GM12875 (cell line): Measurements from ENCODE around the gene MLPH.
A peak's percentile ranks its signal among the peaks of the same experiment; 100 is the strongest.

Experiments used
- H3K4me3 ChIP-seq: one replicate; pipeline ENCODE4 v1.5.1; 2011; ENCODE audit warnings: low read depth, low read length, control low read depth
- CTCF ChIP-seq: IDR thresholded peaks from 2 replicates; pipeline ENCODE4 v1.5.1; 2011; ENCODE audit warnings: low read depth, mild to moderate bottlenecking, control low read depth, inconsistent platforms, low read length, moderate library complexity, borderline replicate concordance; ENCODE audit not compliant: insufficient read depth

Gene MLPH

GRCh38 chr2:237575869-237576862, 89.1 kb downstream of the MLPH start:
- H3K4me3 ChIP-seq = no peak overlapping the region
- TF ChIP-seq CTCF = no peak

- no peak overlapping the region for H3K4me3 ChIP-seq
- no peak for TF ChIP-seq CTCF
Measured at GRCh38 chr2:237576974-237577373, 89.9 kb downstream of the MLPH start.

- no peak for TF ChIP-seq CTCF
- no peak overlapping the region for H3K4me3 ChIP-seq
Measured at GRCh38 chr2:237577458-237577857, 90.4 kb downstream of the MLPH start.

GRCh38 chr2:237577956-237578870, 91.2 kb downstream of the MLPH start:
- no peak overlapping the region for H3K4me3 ChIP-seq
- no peak for TF ChIP-seq CTCF

GRCh38 chr2:237581326-237581725, 94.3 kb downstream of the MLPH start:
- no peak for TF ChIP-seq CTCF
- H3K4me3 ChIP-seq = no peak overlapping the region

GRCh38 chr2:237581751-237582746, 95.0 kb downstream of the MLPH start:
- TF ChIP-seq CTCF = peak; percentile 52; the same call in 1 of the 2 replicates
- H3K4me3 ChIP-seq = no peak overlapping the region
